Cardiac muscle cell (in vitro differentiated cells and primary cell): Measurements from ENCODE around the gene KCNN3. TPM values are rescaled to one million over a fixed set of nuclear protein-coding genes. Genes with fewer than 3 reads are reported as not detected.

Source experiments
- DNase-seq, 2 donors: peaks; one replicate each; pipeline versions ENCODE4 v3.0.0 to v3.0.0-alpha.2; 2010 to 2017; ENCODE audit warnings: low read depth in 1 of 2, low spot score in 1 of 2
- H3K27ac ChIP-seq: fragments of 200-600 bp; sonication (generic); 2 replicates; pipeline ENCODE4 v1.5.1; 2016
- H3K27me3 ChIP-seq: fragments of 200-600 bp; sonication (generic); 2 replicates; pipeline ENCODE4 v1.6.0; 2016; ENCODE audit warnings: control low read depth
- H3K36me3 ChIP-seq: fragments of 200-600 bp; sonication (generic); 2 replicates; pipeline ENCODE4 v1.5.1; 2016; ENCODE audit warnings: control low read depth
- H3K4me1 ChIP-seq: fragments of 200-600 bp; sonication (generic); 2 replicates; pipeline ENCODE4 v1.8.1; 2017; ENCODE audit warnings: low read depth, mild to moderate bottlenecking, mixed run types
- H3K4me3 ChIP-seq: fragments of 200-600 bp; sonication (generic); 2 replicates; pipeline ENCODE4 v1.5.1; 2016; ENCODE audit warnings: mild to moderate bottlenecking
- H3K9me3 ChIP-seq: fragments of 200-600 bp; sonication (generic); 2 replicates; pipeline ENCODE4 v1.5.1; 2017; ENCODE audit warnings: low read depth, mild to moderate bottlenecking, control low read depth
- polyA plus RNA-seq: library from polyadenylated mRNA; unstranded; fragments of >200 nt; fragmentation: Nextera tagmentation; extraction: Ambion mirVana; gene quantifications from 2 replicates; pipeline ENCODE4 v1.2.1, GENCODE V29; 2016
- total RNA-seq: library from RNA; depleted of rRNA; stranded (reverse); fragments of >200 nt; gene quantifications from 2 replicates; pipeline ENCODE4 v1.2.3, GENCODE V29; 2016
- TF ChIP-seq, protein P1 (sequence below): IDR thresholded peaks from 2 replicates; pipeline ENCODE4 v1.5.1; 2012; ENCODE audit warnings: low read depth, mild to moderate bottlenecking, low read length

KCNN3 gene
- total and polyA plus RNA-seq, 2 experiments from 2014 or later, result 1.5 to 2.9 TPM

DNA sequence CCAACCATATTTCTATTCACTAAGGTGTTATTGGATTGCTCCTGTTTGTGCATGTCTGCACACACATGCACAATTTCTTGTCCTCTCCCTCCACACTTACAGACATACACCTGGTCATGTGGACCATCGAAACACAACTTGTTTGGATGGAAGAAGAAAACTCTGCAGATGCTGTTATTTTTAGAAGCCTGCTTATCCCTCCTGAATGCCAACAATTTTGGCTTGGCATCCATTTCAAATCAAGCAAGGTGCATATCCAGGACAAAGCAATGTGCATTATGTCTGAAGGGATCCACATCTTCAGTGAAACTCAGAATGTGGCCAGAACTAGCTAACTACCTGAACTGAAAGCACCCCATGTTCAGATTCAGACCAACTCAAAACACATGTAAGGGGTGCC lies 163.2 kb downstream of the KCNN3 start:
- Histone ChIP-seq H3K4me3 (no peak overlapping the region), H3K27ac (no peak overlapping the region), H3K9me3 (no peaks in the 10 kb centered on the region), H3K4me1 (peaks cover 13% of the 10 kb centered on the region), H3K27me3 (no peaks in the 10 kb centered on the region), H3K36me3 (no peaks in the 10 kb centered on the region)
- DNase-seq, result no peak
- TF ChIP-seq, protein P1, sequence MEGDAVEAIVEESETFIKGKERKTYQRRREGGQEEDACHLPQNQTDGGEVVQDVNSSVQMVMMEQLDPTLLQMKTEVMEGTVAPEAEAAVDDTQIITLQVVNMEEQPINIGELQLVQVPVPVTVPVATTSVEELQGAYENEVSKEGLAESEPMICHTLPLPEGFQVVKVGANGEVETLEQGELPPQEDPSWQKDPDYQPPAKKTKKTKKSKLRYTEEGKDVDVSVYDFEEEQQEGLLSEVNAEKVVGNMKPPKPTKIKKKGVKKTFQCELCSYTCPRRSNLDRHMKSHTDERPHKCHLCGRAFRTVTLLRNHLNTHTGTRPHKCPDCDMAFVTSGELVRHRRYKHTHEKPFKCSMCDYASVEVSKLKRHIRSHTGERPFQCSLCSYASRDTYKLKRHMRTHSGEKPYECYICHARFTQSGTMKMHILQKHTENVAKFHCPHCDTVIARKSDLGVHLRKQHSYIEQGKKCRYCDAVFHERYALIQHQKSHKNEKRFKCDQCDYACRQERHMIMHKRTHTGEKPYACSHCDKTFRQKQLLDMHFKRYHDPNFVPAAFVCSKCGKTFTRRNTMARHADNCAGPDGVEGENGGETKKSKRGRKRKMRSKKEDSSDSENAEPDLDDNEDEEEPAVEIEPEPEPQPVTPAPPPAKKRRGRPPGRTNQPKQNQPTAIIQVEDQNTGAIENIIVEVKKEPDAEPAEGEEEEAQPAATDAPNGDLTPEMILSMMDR, result no peak

GRCh38 chr1:154705544-154705943 lies 164.5 kb downstream of the KCNN3 start:
- H3K4me1 ChIP-seq, result peaks cover 13% of the 10 kb centered on the region
- TF ChIP-seq, protein P1, result no peak
- H3K36me3 ChIP-seq, result no peaks in the 10 kb centered on the region
- H3K27me3 ChIP-seq, result no peaks in the 10 kb centered on the region
- H3K4me3 ChIP-seq, result no peak overlapping the region
- H3K9me3 ChIP-seq, result no peaks in the 10 kb centered on the region
- H3K27ac ChIP-seq, result no peak overlapping the region
- no peak for DNase-seq

- TF ChIP-seq, protein P1, result no peak
- no peaks in the 10 kb centered on the region for H3K36me3 ChIP-seq
- peaks cover 20% of the 10 kb centered on the region for H3K4me1 ChIP-seq
- peak; percentile 36 to 58 for DNase-seq
- no peak overlapping the region for H3K27ac ChIP-seq
- H3K9me3 ChIP-seq, result no peaks in the 10 kb centered on the region
- H3K27me3 ChIP-seq, result no peaks in the 10 kb centered on the region
- no peak overlapping the region for H3K4me3 ChIP-seq
Observed at GRCh38 chr1:154703170-154703569, 166.9 kb downstream of the KCNN3 start.

DNA sequence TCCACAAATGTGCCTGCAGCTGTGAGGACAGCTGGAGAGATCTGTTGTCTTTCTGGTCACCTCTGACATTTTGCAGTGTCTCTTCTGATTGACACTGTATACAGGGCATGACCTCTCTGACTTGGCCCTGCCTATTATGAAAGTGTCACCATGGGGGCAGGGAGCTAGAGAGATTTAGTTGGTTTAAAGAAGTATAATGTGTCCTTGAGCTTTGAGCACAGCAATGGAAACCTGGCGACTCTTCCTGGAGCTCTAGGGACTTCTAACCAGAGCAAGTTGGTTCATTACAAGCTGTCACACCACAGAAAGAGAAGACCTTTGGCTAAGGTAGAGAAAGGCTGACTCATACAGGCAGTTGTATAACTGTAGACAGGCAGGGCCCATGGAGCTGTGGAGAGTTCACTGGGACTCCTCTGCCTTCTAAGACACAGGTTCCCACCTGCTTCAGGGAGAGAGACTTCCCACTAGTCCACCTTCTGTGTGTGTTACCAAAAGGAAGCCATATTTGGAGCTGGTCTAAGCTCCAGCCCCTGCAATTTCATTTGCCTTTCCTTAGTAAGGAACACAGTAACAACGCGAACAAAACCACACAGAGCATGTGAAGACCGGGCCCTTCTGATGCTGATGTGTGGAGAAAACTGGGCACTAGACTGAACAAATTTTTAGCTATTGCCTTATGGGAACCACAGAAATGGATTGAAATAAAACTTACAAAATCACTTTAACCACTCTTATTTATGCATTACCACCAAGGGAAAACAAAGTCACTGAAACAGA lies 171.6 kb downstream of the KCNN3 start:
- TF ChIP-seq, protein P1, result no peak
- Histone ChIP-seq H3K4me3 (no peak overlapping the region), H3K36me3 (no peaks in the 10 kb centered on the region), H3K27me3 (no peaks in the 10 kb centered on the region), H3K9me3 (no peaks in the 10 kb centered on the region), H3K27ac (peak overlapping the region; percentile 72), H3K4me1 (peaks cover 13% of the 10 kb centered on the region)
- DNase-seq, result no peak

DNA sequence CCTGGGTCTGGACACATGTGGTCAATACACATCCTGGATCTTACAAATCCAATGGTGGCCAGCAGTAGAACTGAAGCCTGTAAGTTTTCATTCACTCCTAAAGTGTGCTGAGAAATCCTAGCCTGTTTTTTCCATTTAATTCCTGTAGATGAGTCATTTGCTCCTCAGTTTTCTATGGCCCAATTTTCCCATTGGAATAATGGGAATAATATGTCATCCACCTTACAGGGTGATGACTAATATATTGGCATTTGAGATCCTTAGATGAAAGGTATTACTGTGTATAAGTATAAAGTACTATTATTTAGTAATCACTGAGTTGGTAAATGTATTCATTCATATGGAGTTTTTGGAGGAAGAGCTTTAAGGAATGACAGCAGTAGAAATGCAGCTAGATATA lies 172.4 kb downstream of the KCNN3 start:
- Histone ChIP-seq H3K27ac (no peak overlapping the region), H3K4me1 (peaks cover 13% of the 10 kb centered on the region), H3K9me3 (no peaks in the 10 kb centered on the region), H3K36me3 (no peaks in the 10 kb centered on the region), H3K4me3 (no peak overlapping the region), H3K27me3 (no peaks in the 10 kb centered on the region)
- DNase-seq, result no peak
- TF ChIP-seq, protein P1, result no peak
